ENCODE measurements around the gene DDRGK1. TPM values are rescaled to one million over a fixed set of nuclear protein-coding genes. Genes with fewer than 3 reads are reported as not detected.

DDRGK1 gene
- total and polyA plus RNA-seq, 2 of the 8 experiments (the other 6 are each of a cell fraction or from before 2014, with no cell fraction given) = 29.4 to 42.0 TPM

DNA sequence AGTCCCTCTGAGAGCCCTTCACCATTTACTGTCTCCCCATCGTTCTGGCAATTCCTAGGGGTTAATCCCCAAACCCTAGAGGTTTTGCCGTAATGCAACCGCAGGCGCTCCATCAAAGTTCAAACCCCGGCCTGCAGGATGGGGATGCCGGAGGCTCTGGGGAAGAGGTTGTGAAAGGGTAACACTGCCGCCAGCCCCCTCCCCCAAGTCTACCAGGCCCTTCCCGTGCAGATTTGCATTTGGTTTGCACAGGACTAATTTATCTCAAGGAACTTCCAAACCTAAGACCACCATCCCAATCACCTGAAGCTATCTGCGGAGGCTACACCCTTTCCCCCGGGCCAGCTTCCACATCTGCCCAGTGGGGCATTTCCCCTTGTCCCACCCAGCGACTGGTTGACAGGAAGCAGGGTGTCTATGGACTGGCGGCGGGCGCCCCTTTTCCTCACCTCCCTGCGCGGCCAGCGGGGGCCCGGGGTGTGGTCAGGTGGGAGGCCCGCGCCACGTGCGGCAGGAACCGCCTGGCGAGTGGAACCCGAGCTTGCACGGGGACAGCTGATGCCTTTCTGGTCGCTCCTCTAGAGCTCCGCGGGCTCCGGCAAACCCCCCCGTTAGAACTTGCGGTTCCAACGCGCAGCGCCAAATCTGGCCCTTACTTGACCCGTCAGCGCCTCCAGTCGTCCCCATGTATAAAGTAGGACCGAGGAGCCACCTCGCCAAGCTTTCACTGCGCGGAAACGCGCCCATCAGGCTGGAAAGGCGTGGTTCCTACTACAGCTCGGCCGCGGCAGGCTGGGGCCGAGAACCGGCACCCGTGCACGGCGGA is 43.9 kb upstream of the DDRGK1 start:
- Histone ChIP-seq H3K36me3 (ENCODE audit: control insufficient read depth in 2 of 4, insufficient read depth in 4 of 4, low read length in 3 of 4) (no peaks in the 10 kb centered on the region), H4K5ac (ENCODE audit: insufficient read length, low read depth, low read length) (no peak overlapping the region), H3K23me2 (ENCODE audit: low read depth, low read length) (peaks cover 4% of the 10 kb centered on the region; the same call in 1 of the 2 replicates), H3K4me3 (ENCODE audit: extremely low read depth in 1 of 4, insufficient read depth in 2 of 4, low read depth in 3 of 4, low read length in 4 of 4) (peak overlapping the region; percentile 9 to 61 (median 40)), H3K4ac (replicated peaks; ENCODE audit: insufficient read length, low read depth, low read length) (no peak overlapping the region), H2BK5ac (ENCODE audit: low read depth, low read length) (no peak overlapping the region), H4K20me1 (replicated peaks in 1 of 2; ENCODE audit: control insufficient read depth in 1 of 2, insufficient read depth in 2 of 2, low read length in 2 of 2) (peaks cover 0 to 4% of the 10 kb centered on the region in 2 experiments), H2BK20ac (ENCODE audit: low read length) (no peak overlapping the region), H4K91ac (replicated peaks; ENCODE audit: insufficient read length, low read length) (no peak overlapping the region), H4K8ac (ENCODE audit: extremely low read depth, insufficient read depth, low read length) (peak overlapping the region; percentile 45; the same call in 1 of the 2 replicates), H3K14ac (ENCODE audit: insufficient read length) (no peak overlapping the region), H2BK15ac (ENCODE audit: low read length) (no peak overlapping the region), H3K27me3 (replicated peaks in 1 of 4; ENCODE audit: control insufficient read depth in 3 of 4, extremely low read depth in 1 of 4, insufficient read depth in 3 of 4, low read length in 3 of 4) (peaks cover 0 to 24% (median 18%) of the 10 kb centered on the region in 4 experiments; a peak in 6 of 7 replicates), H2BK12ac (ENCODE audit: low read depth, low read length) (no peak overlapping the region), H3K18ac (ENCODE audit: extremely low read depth, low read length) (peak overlapping the region; percentile 3; the same call in 1 of the 2 replicates), H2BK120ac (replicated peaks; ENCODE audit: low read depth, low read length) (no peak overlapping the region), H2AK5ac (ENCODE audit: low read depth, low read length) (no peak overlapping the region), H3K56ac (replicated peaks; ENCODE audit: insufficient read length, low read depth, low read length) (no peak overlapping the region), H3K23ac (ENCODE audit: insufficient read length) (no peak overlapping the region), H3K27ac (ENCODE audit: low read depth, low read length) (no peak overlapping the region), H3K9me3 (ENCODE audit: insufficient read depth in 2 of 2, low read depth in 1 of 2, low read length in 1 of 2) (no peaks in the 10 kb centered on the region), H3K9ac (replicated peaks in 1 of 4; ENCODE audit: extremely low read depth in 1 of 4, low read depth in 3 of 4, low read length in 3 of 4) (no peak overlapping the region), H3K4me1 (replicated peaks in 1 of 4; ENCODE audit: control insufficient read depth in 3 of 4, insufficient read depth in 4 of 4, low read length in 3 of 4) (peaks cover 0 to 5% (median 1%) of the 10 kb centered on the region in 4 experiments; a peak in 3 of 7 replicates), H3K79me1 (ENCODE audit: low read depth, low read length) (no peaks in the 10 kb centered on the region), H2AFZ (ENCODE audit: low read length) (no peak overlapping the region), H3K4me2 (ENCODE audit: insufficient read depth in 1 of 2, low read depth in 2 of 2, low read length in 2 of 2) (peak overlapping the region; percentile 68 to 90), H3K79me2 (ENCODE audit: control insufficient read depth in 1 of 2, insufficient read depth in 2 of 2, low read length in 2 of 2) (no peaks in the 10 kb centered on the region)
- WGBS, 2 experiments (ENCODE audit: extremely low coverage in 1 of 2, insufficient coverage in 1 of 2, insufficient read length in 1 of 2, insufficient replicate concordance in 2 of 2, low coverage in 1 of 2, low lambda C conversion rate in 2 of 2, missing lambda C conversion rate in 1 of 2) = 12% methylated on average over 53 of the region's 53 CpGs; no CpG with 5 or more reads in 1 of the 2 experiments
- no peak for FAIRE-seq
- DNase-seq (ENCODE audit: low read depth in 1 of 2, low spot score in 2 of 2) = peak in 1 of 2 experiments; percentile 74
- CTCF ChIA-PET (ENCODE audit: partially characterized antibody) = interaction anchor here (0.6 to 10.5 kb wide), 21 partner anchors 7 to 426 kb away, joined by 3 to 158 read pairs (median 4); partner anchors contain the start of gene SLC4A11
- POLR2A ChIA-PET (ENCODE audit: partially characterized antibody) = interaction anchor here (0.7 to 4.0 kb wide), 12 partner anchors 8 to 824 kb away, joined by 3 to 46 read pairs (median 3); partner anchors contain the start of genes ITPA, MRPS26 and SLC4A11
- peak; percentile 21 to 44; a peak in 1 of 4 replicates for TF ChIP-seq RAD21 (IDR thresholded peaks at IDR 0.05 in 1 of 2, conservative IDR thresholded peaks at IDR 0.05 in 1 of 2; ENCODE audit: low read depth in 2 of 2, low read length in 2 of 2)
- TF ChIP-seq RNF2 (IDR thresholded peaks at IDR 0.05; ENCODE audit: borderline replicate concordance, low read depth, low read length, missing control alignments, poor library complexity, severe bottlenecking) = peak; percentile 37
- peak; percentile 81 for TF ChIP-seq KDM4A (IDR thresholded peaks at IDR 0.05; ENCODE audit: low read depth, low read length, severe bottlenecking)
- TF ChIP-seq, protein P1, sequence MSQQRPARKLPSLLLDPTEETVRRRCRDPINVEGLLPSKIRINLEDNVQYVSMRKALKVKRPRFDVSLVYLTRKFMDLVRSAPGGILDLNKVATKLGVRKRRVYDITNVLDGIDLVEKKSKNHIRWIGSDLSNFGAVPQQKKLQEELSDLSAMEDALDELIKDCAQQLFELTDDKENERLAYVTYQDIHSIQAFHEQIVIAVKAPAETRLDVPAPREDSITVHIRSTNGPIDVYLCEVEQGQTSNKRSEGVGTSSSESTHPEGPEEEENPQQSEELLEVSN (IDR thresholded peaks at IDR 0.05) = 0 out of 2 replicates have a peak, but pooled peaks have one; percentile 18
- no peak for TF ChIP-seq YY1 (IDR thresholded peaks at IDR 0.05; ENCODE audit: low read depth, low read length)
